GM18909 (cell line): Measurements from ENCODE around the gene SLC25A51.
"Not testable (repeated sequence)": the region's sequence is repeated elsewhere in the genome, so short reads cannot be mapped to it uniquely, and the experiment has no call there.

Source experiments
- ATAC-seq: cut with Tn5 transposase; IDR thresholded peaks from one replicate; pipeline ENCODE4 v1.9.1; 2021; ENCODE audit warnings: mild to moderate bottlenecking; ENCODE audit not compliant: unreplicated experiment, poor library complexity

SLC25A51 gene

GRCh38 chr9:37908283-37908682 lies 4.4 kb upstream of the SLC25A51 start:
- ATAC-seq = no peak

DNA sequence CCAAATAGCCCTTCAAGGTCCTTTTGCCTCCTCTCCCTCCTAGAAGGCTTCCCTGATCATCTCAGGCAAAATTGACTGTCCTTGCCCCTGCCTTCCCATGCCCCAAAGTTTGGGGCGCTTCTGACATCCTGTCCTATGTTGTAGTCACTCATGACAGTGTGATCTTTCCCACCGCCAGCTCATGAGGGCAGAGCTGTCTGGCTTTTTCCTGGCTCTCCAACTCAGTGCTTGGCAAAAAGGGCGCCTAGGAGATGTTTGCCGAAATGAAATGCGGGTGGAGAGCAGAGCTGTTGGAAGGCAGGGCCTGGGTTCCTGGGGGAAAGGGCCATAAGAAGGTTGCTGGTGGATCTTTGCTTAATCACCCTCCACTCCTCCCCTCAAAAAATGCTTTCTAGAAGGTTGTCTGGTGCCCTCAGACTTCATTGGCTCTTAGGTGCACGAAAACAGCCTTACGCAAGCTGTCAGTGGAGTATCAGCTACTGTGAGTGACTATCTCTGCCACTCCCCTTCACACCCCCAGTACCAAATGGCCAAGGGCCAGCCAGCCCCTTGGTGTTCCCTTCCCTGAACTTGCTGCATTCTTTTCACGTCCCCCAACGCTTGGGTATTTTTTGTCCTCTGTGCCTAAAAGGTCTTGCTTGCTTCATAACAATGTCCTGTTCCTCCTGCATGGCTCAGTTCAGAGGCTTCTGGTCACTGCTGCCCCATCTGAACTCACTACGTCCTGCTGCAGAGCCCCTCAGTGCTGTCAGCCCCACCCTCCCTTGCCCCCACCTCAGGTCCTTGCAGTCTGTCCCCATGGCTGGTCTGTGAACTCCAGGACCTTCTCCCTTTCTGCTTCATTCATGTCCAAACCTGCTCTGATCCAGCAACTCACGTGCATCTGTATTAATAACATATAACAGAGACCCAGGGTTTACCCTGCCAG lies 2.6 kb upstream of the SLC25A51 start:
- no peak for ATAC-seq

GRCh38 chr9:37905776-37906175 lies 1.8 kb upstream of the SLC25A51 start:
- no peak for ATAC-seq

DNA sequence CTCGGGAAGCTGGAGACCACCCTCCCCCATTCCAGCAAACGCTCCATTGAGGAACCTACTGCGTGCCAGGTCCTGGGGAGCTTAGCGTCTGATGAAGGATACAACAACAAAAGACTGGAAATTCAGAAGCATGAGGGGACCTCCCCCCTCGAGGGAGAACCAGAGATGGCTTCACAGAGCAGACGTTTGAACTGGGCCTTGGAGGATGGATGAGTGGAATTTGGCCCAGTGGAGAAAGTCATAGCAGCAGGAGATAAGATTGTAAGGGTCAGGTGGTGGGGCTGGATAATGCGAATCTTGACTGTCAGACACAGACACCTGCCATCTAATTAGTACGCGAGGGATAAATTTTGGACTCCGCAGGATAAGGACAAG lies 1.2 kb upstream of the SLC25A51 start:
- no peak for ATAC-seq

- no peak for ATAC-seq
Measured at GRCh38 chr9:37904445-37905130, 661 bp upstream of the SLC25A51 start.

- ATAC-seq = peak; percentile 11
Measured at GRCh38 chr9:37902796-37903646, 906 bp downstream of the SLC25A51 start.

GRCh38 chr9:37902131-37902530 lies 1.8 kb downstream of the SLC25A51 start:
- ATAC-seq = no peak

GRCh38 chr9:37899041-37899440 lies 4.9 kb downstream of the SLC25A51 start:
- ATAC-seq = no peak

DNA sequence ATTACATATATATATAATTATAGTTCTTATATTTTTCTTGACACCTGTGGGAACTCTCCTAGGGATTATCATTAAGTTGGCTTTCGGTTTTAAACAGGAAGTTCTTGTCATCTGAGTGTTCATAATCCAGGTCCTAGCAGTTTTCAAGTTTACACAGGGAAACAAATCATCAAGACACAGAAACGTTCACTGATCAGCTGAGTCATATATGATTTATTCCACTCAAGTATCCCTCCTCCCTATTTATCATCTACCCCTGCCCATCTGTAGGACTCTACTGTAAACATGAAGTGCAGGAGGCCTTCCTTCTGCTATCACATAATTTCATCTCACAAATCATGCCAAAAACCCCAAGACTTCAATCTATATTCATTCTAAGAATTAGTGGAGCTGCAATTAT lies 6.3 kb downstream of the SLC25A51 start:
- ATAC-seq = no peak

- ATAC-seq = no peak
Measured at GRCh38 chr9:37892063-37892462, 11.9 kb downstream of the SLC25A51 start.

GRCh38 chr9:37891042-37891441 lies 12.9 kb downstream of the SLC25A51 start:
- ATAC-seq = not testable (repeated sequence)

GRCh38 chr9:37889536-37889935 lies 14.4 kb downstream of the SLC25A51 start:
- no peak for ATAC-seq

DNA sequence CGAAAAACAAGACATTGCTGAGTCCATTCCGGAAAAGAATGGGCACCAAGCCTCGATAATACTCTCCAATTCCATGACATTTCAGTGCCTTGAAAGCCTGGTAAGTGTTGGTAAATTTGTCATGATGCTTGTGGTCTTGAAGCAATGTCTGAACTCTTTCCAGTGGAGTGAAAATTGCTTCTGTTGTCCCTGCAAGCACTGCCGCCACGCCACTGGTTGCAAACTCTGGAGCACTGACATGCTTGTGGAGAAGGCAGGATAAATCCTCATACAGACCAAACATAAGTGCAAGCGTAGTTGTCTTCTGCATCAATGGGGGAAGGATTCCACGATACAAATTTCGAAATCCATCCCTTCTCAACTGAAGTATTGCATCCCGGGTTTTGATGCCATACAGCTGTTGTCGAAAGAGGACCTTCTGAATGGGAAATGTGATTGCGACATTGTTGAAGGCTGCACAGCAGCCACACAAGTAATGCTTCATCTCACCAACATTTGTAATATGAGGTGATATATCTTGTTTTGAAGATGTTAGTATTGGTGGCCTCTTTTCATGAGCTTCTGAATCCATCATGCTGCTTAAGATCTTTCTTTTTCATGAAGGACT lies 15.8 kb downstream of the SLC25A51 start:
- not testable (repeated sequence) for ATAC-seq

DNA sequence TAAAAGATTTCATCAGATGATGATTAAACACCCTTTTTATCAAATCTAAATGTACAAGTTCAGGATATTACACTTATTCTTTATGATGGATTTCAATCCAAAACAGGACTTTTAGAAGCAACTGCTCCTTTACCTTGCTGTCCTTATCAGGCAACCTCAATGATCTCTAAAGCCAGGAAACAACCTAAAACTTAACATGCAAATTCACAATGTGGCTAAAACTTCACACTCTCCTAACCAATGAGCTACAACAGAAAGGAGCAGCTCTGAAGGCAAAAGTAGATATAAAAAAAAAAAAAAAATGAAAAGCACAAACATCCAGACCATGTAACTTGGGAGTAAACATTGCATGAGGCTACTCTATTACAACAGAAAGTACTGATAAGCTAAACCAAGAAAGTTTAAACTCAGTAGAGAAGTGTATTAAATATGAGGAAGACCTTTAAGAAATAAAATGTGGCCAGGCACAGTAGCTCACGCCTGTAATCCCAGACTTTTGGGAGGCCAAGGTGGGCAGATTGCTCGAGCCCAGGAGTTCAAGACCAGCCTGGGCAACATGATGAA lies 22.9 kb downstream of the SLC25A51 start:
- ATAC-seq = no peak

DNA sequence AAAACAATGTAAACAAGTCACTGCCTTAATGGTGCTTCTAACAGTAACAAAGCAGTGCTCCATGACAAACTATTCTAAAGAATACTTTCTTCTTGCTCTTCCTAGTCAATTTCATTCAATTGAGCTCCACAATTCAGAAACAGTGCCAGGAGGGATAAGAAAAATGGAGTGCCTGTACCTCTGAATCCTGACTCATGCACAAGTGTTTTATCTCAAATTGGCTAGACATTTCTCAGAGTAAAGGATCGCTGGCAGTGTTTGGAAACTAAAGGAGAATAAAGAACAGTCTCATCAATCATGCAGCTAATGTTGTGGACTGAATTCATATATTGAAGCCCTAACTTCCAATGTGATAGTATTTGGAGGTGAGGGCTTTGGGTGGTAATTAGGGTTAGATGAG lies 27.6 kb downstream of the SLC25A51 start:
- no peak for ATAC-seq

DNA sequence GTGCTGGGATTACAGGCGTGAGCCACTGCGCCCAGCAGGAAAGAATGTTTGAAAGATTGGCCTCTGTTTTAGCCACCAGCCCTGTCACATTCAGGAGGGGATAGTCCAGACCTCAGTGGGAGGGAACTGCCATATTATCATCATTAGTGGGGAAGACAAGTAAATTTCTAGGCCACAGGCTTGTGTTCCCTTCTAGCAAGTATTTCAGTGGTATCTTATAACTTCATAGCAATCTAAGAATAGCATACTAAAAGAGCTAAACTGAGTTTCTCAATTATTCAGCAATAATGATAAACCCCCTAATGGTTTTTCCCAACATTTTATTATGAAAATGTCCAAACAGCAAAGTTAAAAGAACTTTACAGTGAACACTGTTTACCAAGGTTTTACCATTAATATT lies 30.0 kb downstream of the SLC25A51 start:
- ATAC-seq = no peak

DNA sequence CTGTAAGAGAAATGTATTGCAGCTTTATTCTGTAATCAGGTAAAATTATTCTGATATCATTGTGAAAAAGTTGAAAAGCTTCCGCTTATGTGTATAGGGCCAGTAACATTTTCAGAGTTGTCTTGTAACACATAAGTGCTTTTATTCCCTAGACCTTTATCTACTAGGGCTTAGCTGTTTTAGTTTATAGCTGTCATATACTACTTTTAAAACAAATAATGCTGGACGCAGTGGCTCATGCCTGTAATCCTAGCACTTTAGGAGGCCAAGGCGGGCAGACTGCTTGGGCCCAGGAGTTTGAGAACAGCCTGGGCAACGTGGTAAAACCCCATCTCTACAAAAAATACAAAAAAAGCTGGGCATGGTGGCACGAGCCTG lies 33.1 kb downstream of the SLC25A51 start:
- no peak for ATAC-seq

GRCh38 chr9:37870081-37870798 lies 33.7 kb downstream of the SLC25A51 start:
- ATAC-seq = no peak

DNA sequence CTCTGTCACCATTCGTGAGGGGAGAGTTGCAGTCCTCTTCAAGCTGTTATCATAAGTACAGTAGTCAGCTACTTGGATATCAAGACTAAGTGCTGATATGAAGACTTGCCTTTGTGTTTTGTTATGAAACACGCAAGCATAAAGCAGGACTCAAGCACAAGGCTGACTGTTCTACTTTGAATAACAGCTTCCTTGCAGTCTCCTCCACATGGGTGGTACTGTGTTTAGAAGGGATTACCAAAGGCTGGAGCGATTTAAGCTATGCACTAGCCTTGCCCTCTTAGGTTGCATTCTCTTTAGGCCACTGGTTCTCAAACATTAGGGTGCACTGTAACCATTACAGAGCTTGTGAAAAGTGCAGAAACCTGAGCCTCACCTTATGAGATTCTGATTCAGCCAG lies 41.4 kb downstream of the SLC25A51 start:
- ATAC-seq = no peak
